GM12878 (cell line): ENCODE results near the gene FDPS. TPM values are rescaled to one million over a fixed set of nuclear protein-coding genes. Genes with fewer than 3 reads are reported as not detected.

Experiments
- ATAC-seq: fragments of 200-7000 bp; cut with Tn5 transposase; 3 replicates; pipeline ENCODE4 v1.9.1; 2020; ENCODE audit warnings: mild to moderate bottlenecking, moderate library complexity
- BruUV-seq: library from RNA; stranded (reverse); fragments of 400-500 nt; replicated peaks from 2 replicates; lab custom pipeline; 2021; lab: Mats Ljungman, UMichigan
- CTCF ChIA-PET: fragments of 300-600 bp; sonication (Branson Sonifier 250); formaldehyde crosslinking; extraction: SDS; loops from one replicate; lab custom pipeline; 2021; ENCODE audit warnings: inconsistent platforms; lab: Yijun Ruan, JAX
- POLR2A ChIA-PET: fragments of 350-600 bp; formaldehyde crosslinking; extraction: SDS; loops from one replicate; lab custom pipeline; 2021; ENCODE audit warnings: inconsistent platforms; lab: Charles Lee
- RAD21 ChIA-PET: fragments of 300-600 bp; sonication (Branson Sonifier 250); formaldehyde crosslinking; loops from one replicate; lab custom pipeline; 2023; ENCODE audit warnings: antibody characterized with exemption; ENCODE audit not compliant: unreplicated experiment; lab: Charles Lee
- SMC1A ChIA-PET: fragments of 300-600 bp; sonication (Branson Sonifier 250); formaldehyde crosslinking; loops from one replicate; lab custom pipeline; 2023; ENCODE audit not compliant: unreplicated experiment, uncharacterized antibody; lab: Charles Lee
- DNase-seq: peaks from one replicate; pipeline ENCODE4 v3.0.0-alpha.2; 2011; ENCODE audit warnings: low read depth, low spot score
- FAIRE-seq: peaks from 3 replicates; lab custom pipeline; 2011; peaks lifted over from hg19 to GRCh38; lab: Jason Lieb, UNC
- H2AFZ ChIP-seq: 2 replicates; pipeline ENCODE4 v1.6.0; 2011; ENCODE audit warnings: low read depth, low read length, control low read depth; ENCODE audit not compliant: control insufficient read depth
- H3K27ac ChIP-seq: 2 replicates; pipeline ENCODE4 v1.5.1; 2011; ENCODE audit warnings: control low read depth; ENCODE audit not compliant: control insufficient read depth, insufficient read depth
- H3K27me3 ChIP-seq, 2 experiments: replicated peaks in 1 of 2; 2 replicates each; pipeline versions ENCODE4 v1.6.0 to v1.6.1; 2011; ENCODE audit warnings: low read length in 1 of 2; ENCODE audit not compliant: control insufficient read depth in 2 of 2, insufficient read depth in 2 of 2
- H3K36me3 ChIP-seq, 2 experiments: 2 replicates each; pipeline ENCODE4 v1.5.1; 2011; ENCODE audit warnings: low read length in 1 of 2; ENCODE audit not compliant: control insufficient read depth in 2 of 2, insufficient read depth in 2 of 2
- H3K4me1 ChIP-seq: 2 replicates; pipeline ENCODE4 v1.6.1; 2011; ENCODE audit warnings: mild to moderate bottlenecking, low read length, moderate library complexity, mixed read lengths; ENCODE audit not compliant: control insufficient read depth, insufficient read depth
- H3K4me2 ChIP-seq: 2 replicates; pipeline ENCODE4 v1.6.0; 2011; ENCODE audit warnings: control low read depth; ENCODE audit not compliant: control insufficient read depth, insufficient read depth
- H3K4me3 ChIP-seq: fragments of 200-600 bp; sonication (generic); 2 replicates; pipeline ENCODE4 v1.5.1; 2016
- H3K79me2 ChIP-seq: 2 replicates; pipeline ENCODE4 v1.6.0; 2011; ENCODE audit warnings: low read length; ENCODE audit not compliant: control insufficient read depth, insufficient read depth
- H3K9ac ChIP-seq: 2 replicates; pipeline ENCODE4 v1.8.0; 2011; ENCODE audit warnings: low read length, control low read depth, mixed read lengths; ENCODE audit not compliant: control insufficient read depth, insufficient read depth
- H3K9me3 ChIP-seq: replicated peaks from 3 replicates; pipeline ENCODE4 v1.5.1; 2011; ENCODE audit warnings: mild to moderate bottlenecking, low read length; ENCODE audit not compliant: control insufficient read depth, insufficient read depth
- H4K20me1 ChIP-seq: 2 replicates; pipeline ENCODE4 v1.6.0; 2011; ENCODE audit not compliant: control insufficient read depth, insufficient read depth
- CTCF ChIP-seq, 3 experiments: IDR thresholded peaks in 2 of 3; conservative IDR thresholded peaks in 1 of 3; 2 replicates each; pipeline ENCODE4 v1.5.1; 2011; ENCODE audit warnings: low read depth in 3 of 3, low read length in 3 of 3, mild to moderate bottlenecking in 3 of 3, control low read depth in 2 of 3, moderate library complexity in 2 of 3, inconsistent platforms in 1 of 3, mixed read lengths in 1 of 3; ENCODE audit not compliant: control insufficient read depth in 2 of 3, insufficient read depth in 1 of 3; ENCODE audit errors: extremely low read depth in 1 of 3
- SRF ChIP-seq, 2 experiments: IDR thresholded peaks; 2 replicates each; pipeline ENCODE4 v1.6.1; 2011; ENCODE audit warnings: low read depth in 2 of 2, low read length in 2 of 2, mild to moderate bottlenecking in 1 of 2, moderate library complexity in 1 of 2
- WGBS: methylation state at CpG from one replicate; pipeline ENCODE4 v1.1.6; 2016; ENCODE audit warnings: low lambda C conversion rate; ENCODE audit not compliant: insufficient replicate concordance, insufficient coverage; ENCODE audit errors: missing lambda C conversion rate; 5-methylcytosine and 5-hydroxymethylcytosine counted together
- in situ Hi-C: fragments of 300-500 bp; cut with MboI; formaldehyde crosslinking; loops from 9 replicates; pipeline ENCODE4 v1.14.3; 2018; ENCODE audit warnings: mixed read lengths
- intact Hi-C: fragments of 100-400 bp; cut with micrococcal nuclease; formaldehyde crosslinking; loops from one replicate; pipeline ENCODE4 v1.14.2; 2022; ENCODE audit not compliant: unreplicated experiment
- polyA plus RNA-seq, 11 experiments: library from polyadenylated mRNA; depleted of rRNA in 4 of 11; unstranded in 6 of 11; stranded (reverse) in 5 of 11; fragments of >200 nt; fragmentation: Nextera tagmentation in 4 of 11; fragmentation: Illumina TruSeq in 1 of 11; extraction: Ambion mirVana in 4 of 11; extraction: Trizol in 1 of 11; gene quantifications; 1 replicate in 1 of 11; 2 replicates in 10 of 11; pipeline versions ENCODE4 v1.2.1 to v1.2.3, GENCODE V29; 2011 to 2016; ENCODE audit warnings: inconsistent platforms in 2 of 11, missing spikeins in 2 of 11, low read depth in 1 of 11
- total RNA-seq, 4 experiments: library from RNA; depleted of rRNA in 3 of 4; stranded (reverse); fragments of >200 nt in 3 of 4; fragmentation: Illumina TruSeq in 1 of 4; extraction: Trizol in 1 of 4; gene quantifications; 2 replicates each; pipeline versions ENCODE4 v1.2.1 to v1.2.3, GENCODE V29; 2013 to 2021

Gene FDPS
- total and polyA plus RNA-seq, 10 of the 15 experiments (the other 5 are each of a cell fraction or from before 2014, with no cell fraction given): 405 to 1,156 (median 487) TPM

DNA sequence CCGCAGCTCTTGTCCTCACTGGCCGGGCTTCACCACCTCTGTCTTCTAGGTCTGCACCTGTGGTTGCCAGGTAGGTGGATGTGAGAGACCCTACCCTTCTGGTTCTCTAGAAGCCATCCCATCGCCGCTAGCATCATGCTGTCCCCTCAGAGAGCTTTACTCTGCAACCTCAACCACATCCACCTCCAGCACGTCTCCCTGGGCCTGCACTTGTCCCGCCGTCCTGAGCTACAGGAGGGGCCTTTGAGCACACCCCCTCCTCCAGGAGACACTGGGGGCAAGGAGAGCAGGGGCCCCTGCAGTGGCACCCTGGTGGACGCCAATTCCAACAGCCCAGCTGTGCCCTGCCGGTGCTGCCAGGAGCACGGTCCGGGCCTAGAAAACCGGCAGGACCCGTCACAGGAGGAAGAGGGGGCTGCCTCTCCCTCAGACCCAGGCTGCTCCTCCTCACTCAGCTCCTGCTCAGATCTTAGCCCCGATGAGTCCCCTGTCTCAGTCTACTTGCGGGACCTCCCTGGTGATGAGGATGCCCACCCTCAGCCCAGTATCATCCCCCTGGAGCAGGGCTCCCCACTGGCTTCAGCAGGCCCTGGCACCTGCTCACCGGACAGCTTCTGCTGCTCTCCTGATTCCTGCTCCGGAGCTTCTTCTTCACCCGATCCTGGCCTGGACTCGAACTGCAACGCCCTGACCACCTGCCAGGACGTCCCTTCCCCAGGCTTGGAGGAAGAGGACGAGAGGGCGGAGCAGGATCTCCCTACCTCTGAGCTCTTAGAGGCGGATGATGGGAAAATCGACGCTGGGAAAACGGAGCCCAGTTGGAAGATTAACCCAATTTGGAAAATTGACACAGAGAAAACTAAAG lies 13.2 kb downstream of the FDPS start:
- ChIA-PET POLR2A (interaction anchor here (0.7 to 4.3 kb wide), 9 partner anchors 13 to 114 kb away, joined by 3 to 28 read pairs (median 3); partner anchors contain the start of genes CLK2, FDPS, MTX1 and THBS3), SMC1A (interaction anchor here (0.8 to 6.8 kb wide), 11 partner anchors 10 to 183 kb away, joined by 3 to 57 read pairs (median 6); partner anchors contain the start of genes CLK2, FDPS, HCN3 and PKLR), CTCF (interaction anchor here (0.7 to 9.6 kb wide), 16 partner anchors 10 to 277 kb away, joined by 3 to 225 read pairs (median 8); partner anchors contain the start of genes CLK2, ENTREP3, FDPS and KRTCAP2), RAD21 (interaction anchor here (1.5 to 5.4 kb wide), 5 partner anchors 17 to 71 kb away, joined by 3 to 81 read pairs (median 8); partner anchors contain the start of gene CLK2)
- Histone ChIP-seq H3K4me3 (peak overlapping the region; percentile 88), H3K79me2 (no peaks in the 10 kb centered on the region; the same call in none of the 2 replicates), H3K27me3 (no peaks in the 10 kb centered on the region), H3K27ac (no peak overlapping the region), H3K36me3 (peaks cover 7 to 18% of the 10 kb centered on the region in 2 experiments), H3K4me2 (peak overlapping the region; percentile 90), H4K20me1 (no peaks in the 10 kb centered on the region), H3K9ac (no peak overlapping the region), H3K9me3 (no peaks in the 10 kb centered on the region), H2AFZ (no peak overlapping the region), H3K4me1 (peaks cover 7% of the 10 kb centered on the region)
- no peak for FAIRE-seq
- in situ Hi-C loops (no loop called here), intact Hi-C loops (loop anchor here (2.0 to 5.0 kb wide), 2 partner anchors 115 to 270 kb away; partner anchors contain the start of gene THBS3)
- TF ChIP-seq CTCF (IDR thresholded peaks at IDR 0.05 in 2 of 3, conservative IDR thresholded peaks at IDR 0.05 in 1 of 3; ENCODE audit: control insufficient read depth in 2 of 3, extremely low read depth in 1 of 3, insufficient read depth in 1 of 3, low read depth in 3 of 3, low read length in 3 of 3): 0 out of 6 replicates have a peak, but pooled peaks of 1 of the 3 experiments have one; percentile 2
- TF ChIP-seq SRF (IDR thresholded peaks at IDR 0.05; ENCODE audit: low read depth in 2 of 2, low read length in 2 of 2): no peak
- no peak for DNase-seq
- 89% methylated on average over 25 of the region's 27 CpGs for WGBS
- no peak for ATAC-seq
- BruUV-seq: no TSS peak
